Ishikawa (cell line): Measurements from ENCODE around the gene CAMK2A.

Experiments
- CEBPB ChIP-seq: IDR thresholded peaks from 2 replicates; pipeline ENCODE4 v1.6.1; 2012
- RAD21 ChIP-seq: IDR thresholded peaks from 2 replicates; pipeline ENCODE4 v1.6.1; 2012; ENCODE audit warnings: low read depth
- REST ChIP-seq: IDR thresholded peaks from 2 replicates; pipeline ENCODE4 v1.6.1; 2012; ENCODE audit warnings: low read depth, mild to moderate bottlenecking
- TAF1 ChIP-seq: IDR thresholded peaks from 2 replicates; pipeline ENCODE4 v1.6.1; 2012; ENCODE audit warnings: low read depth, mild to moderate bottlenecking
- TCF12 ChIP-seq: IDR thresholded peaks from 2 replicates; pipeline ENCODE4 v1.6.1; 2012; ENCODE audit warnings: low read depth
- TEAD4 ChIP-seq: IDR thresholded peaks from 2 replicates; pipeline ENCODE4 v1.6.1; 2012

GRCh38 chr5:150238646-150239045 lies 50.9 kb downstream of the CAMK2A start:
- no peak for TF ChIP-seq TEAD4
- TF ChIP-seq CEBPB: no peak
- TF ChIP-seq RAD21: no peak
- no peak for TF ChIP-seq TCF12
- no peak for TF ChIP-seq TAF1
- no peak for TF ChIP-seq REST
